ENCODE measurements around the gene BBLN.
"Not testable (repeated sequence)": the region's sequence is repeated elsewhere in the genome, so short reads cannot be mapped to it uniquely, and the experiment has no call there.

The BBLN gene

GRCh38 chr9:128159784-128160602, at the start of gene BBLN:
BBLN (plus strand) TSS chr9:128160265; CDS start chr9:128160408, 143 bp downstream.
- DNase-seq, result peak; percentile 89 to 94 (median 93)

GRCh38 chr9:128111726-128112125, 48.3 kb upstream of the BBLN start:
- DNase-seq, result not testable (repeated sequence)

GRCh38 chr9:128113526-128114325, 46.3 kb upstream of the BBLN start:
- no peak for DNase-seq

- DNase-seq, result no peak
Measured at GRCh38 chr9:128114326-128115186, 45.5 kb upstream of the BBLN start.

- DNase-seq, result no peak
Measured at GRCh38 chr9:128115187-128116103, 44.6 kb upstream of the BBLN start.

GRCh38 chr9:128116104-128117083, 43.7 kb upstream of the BBLN start:
- DNase-seq, result no peak

- DNase-seq, result peak; percentile 91 to 99 (median 96)
Measured at GRCh38 chr9:128117613-128118471, 42.2 kb upstream of the BBLN start.

GRCh38 chr9:128118472-128118857, 41.6 kb upstream of the BBLN start:
- DNase-seq, result no peak

GRCh38 chr9:128118971-128119665, 40.9 kb upstream of the BBLN start:
- DNase-seq, result no peak

- no peak for DNase-seq
Measured at GRCh38 chr9:128120061-128120740, 39.9 kb upstream of the BBLN start.

- no peak for DNase-seq
Measured at GRCh38 chr9:128120741-128121465, 39.2 kb upstream of the BBLN start.

- no peak for DNase-seq
Measured at GRCh38 chr9:128121466-128121810, 38.6 kb upstream of the BBLN start.

- no peak for DNase-seq
Measured at GRCh38 chr9:128121924-128122808, 37.9 kb upstream of the BBLN start.

- no peak for DNase-seq
Measured at GRCh38 chr9:128122809-128123175, 37.3 kb upstream of the BBLN start.

GRCh38 chr9:128123451-128124080, 36.5 kb upstream of the BBLN start:
- no peak for DNase-seq

- no peak for DNase-seq
Measured at GRCh38 chr9:128124451-128124850, 35.6 kb upstream of the BBLN start.

Measured in activated CD4-positive, CD25-positive, alpha-beta regulatory T cell (primary cell).